DND-41 (cell line): ENCODE data around the gene CDKN2AIP.

Experiments
- CTCF ChIP-seq: IDR thresholded peaks from 2 replicates; pipeline ENCODE4 v1.5.1; 2012; ENCODE audit warnings: borderline replicate concordance, low read length, moderate library complexity, mild to moderate bottlenecking; ENCODE audit not compliant: poor library complexity, severe bottlenecking; ENCODE audit errors: extremely low read depth
- EZH2 ChIP-seq: IDR thresholded peaks from 3 replicates; pipeline ENCODE4 v1.6.1; 2012; ENCODE audit warnings: borderline replicate concordance, low read depth, mild to moderate bottlenecking, moderate library complexity, low read length, inconsistent platforms; ENCODE audit not compliant: severe bottlenecking

GRCh38 chr4:183449193-183449882 lies 4.9 kb downstream of the CDKN2AIP start:
- TF ChIP-seq CTCF = no peak
- TF ChIP-seq EZH2 = no peak
